Endothelial cell (in vitro differentiated cells): ENCODE results near the gene ARID3A. TPM values are rescaled to one million over a fixed set of nuclear protein-coding genes. Genes with fewer than 3 reads are reported as not detected.

Experiments used
- DNase-seq: peaks from one replicate; pipeline ENCODE4 v3.0.0; 2021; ENCODE audit warnings: low spot score
- H3K27ac Mint-ChIP-seq: one replicate; pipeline ENCODE4 v1.8.0; 2021; ENCODE audit warnings: mixed read lengths, inconsistent platforms; ENCODE audit not compliant: unreplicated experiment
- H3K27me3 Mint-ChIP-seq: one replicate; pipeline ENCODE4 v1.8.0; 2021; ENCODE audit warnings: mild to moderate bottlenecking, moderate library complexity, mixed read lengths, inconsistent platforms; ENCODE audit not compliant: unreplicated experiment
- H3K36me3 Mint-ChIP-seq: one replicate; pipeline ENCODE4 v1.8.0; 2021; ENCODE audit warnings: mild to moderate bottlenecking, low read depth, mixed read lengths, inconsistent platforms; ENCODE audit not compliant: unreplicated experiment
- H3K4me1 Mint-ChIP-seq: one replicate; pipeline ENCODE4 v1.8.0; 2021; ENCODE audit warnings: mild to moderate bottlenecking, mixed read lengths, inconsistent platforms; ENCODE audit not compliant: unreplicated experiment
- H3K4me3 Mint-ChIP-seq: one replicate; pipeline ENCODE4 v1.8.0; 2021; ENCODE audit warnings: mild to moderate bottlenecking, mixed read lengths, inconsistent platforms; ENCODE audit not compliant: unreplicated experiment
- H3K9me3 Mint-ChIP-seq: one replicate; pipeline ENCODE4 v1.8.0; 2021; ENCODE audit warnings: mixed read lengths, inconsistent platforms; ENCODE audit not compliant: unreplicated experiment
- total RNA-seq: library from RNA; stranded (reverse); fragmentation: NEBNext Ultra II Directional; extraction: Animal tissue kit (Norgen Biotek cat#: 25700); gene quantifications from one replicate; pipeline ENCODE4 v1.2.1, GENCODE V29; 2021; ENCODE audit not compliant: unreplicated experiment
- TF ChIP-seq, protein P1 (sequence below): fragments of 200-600 bp; sonication (generic); IDR thresholded peaks from one replicate; pipeline ENCODE4 v1.5.0; 2021; ENCODE audit warnings: antibody characterized with exemption; ENCODE audit not compliant: unreplicated experiment

ARID3A gene
- total RNA-seq, 1 donor from 2014 or later: 108 TPM

GRCh38 chr19:899336-900042, 26.3 kb upstream of the ARID3A start:
- Mint-ChIP-seq H3K27ac (no peak overlapping the region), H3K4me3 (no peak overlapping the region), H3K9me3 (no peaks in the 10 kb centered on the region), H3K4me1 (no peaks in the 10 kb centered on the region), H3K27me3 (peaks cover 4% of the 10 kb centered on the region), H3K36me3 (peaks cover 3% of the 10 kb centered on the region)
- TF ChIP-seq, protein P1, sequence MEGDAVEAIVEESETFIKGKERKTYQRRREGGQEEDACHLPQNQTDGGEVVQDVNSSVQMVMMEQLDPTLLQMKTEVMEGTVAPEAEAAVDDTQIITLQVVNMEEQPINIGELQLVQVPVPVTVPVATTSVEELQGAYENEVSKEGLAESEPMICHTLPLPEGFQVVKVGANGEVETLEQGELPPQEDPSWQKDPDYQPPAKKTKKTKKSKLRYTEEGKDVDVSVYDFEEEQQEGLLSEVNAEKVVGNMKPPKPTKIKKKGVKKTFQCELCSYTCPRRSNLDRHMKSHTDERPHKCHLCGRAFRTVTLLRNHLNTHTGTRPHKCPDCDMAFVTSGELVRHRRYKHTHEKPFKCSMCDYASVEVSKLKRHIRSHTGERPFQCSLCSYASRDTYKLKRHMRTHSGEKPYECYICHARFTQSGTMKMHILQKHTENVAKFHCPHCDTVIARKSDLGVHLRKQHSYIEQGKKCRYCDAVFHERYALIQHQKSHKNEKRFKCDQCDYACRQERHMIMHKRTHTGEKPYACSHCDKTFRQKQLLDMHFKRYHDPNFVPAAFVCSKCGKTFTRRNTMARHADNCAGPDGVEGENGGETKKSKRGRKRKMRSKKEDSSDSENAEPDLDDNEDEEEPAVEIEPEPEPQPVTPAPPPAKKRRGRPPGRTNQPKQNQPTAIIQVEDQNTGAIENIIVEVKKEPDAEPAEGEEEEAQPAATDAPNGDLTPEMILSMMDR: no peak
- DNase-seq: no peak

DNA sequence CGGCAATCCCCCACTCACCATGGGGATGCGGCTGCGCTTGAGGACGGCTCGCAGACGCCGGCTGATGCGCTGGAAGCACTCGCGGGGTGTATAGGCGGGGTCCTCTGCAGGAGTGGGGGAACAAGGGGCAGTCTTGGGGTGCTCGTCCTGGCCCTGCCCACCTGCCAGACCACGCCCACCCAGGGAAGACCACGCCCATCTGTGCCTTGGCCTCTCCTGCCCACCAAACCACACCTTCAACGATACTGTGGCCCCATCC, 25.9 kb upstream of the ARID3A start:
- Mint-ChIP-seq H3K4me3 (no peak overlapping the region), H3K9me3 (no peaks in the 10 kb centered on the region), H3K27me3 (peaks cover 4% of the 10 kb centered on the region), H3K27ac (no peak overlapping the region), H3K36me3 (peaks cover 3% of the 10 kb centered on the region), H3K4me1 (no peaks in the 10 kb centered on the region)
- DNase-seq: no peak
- TF ChIP-seq, protein P1: no peak

DNA sequence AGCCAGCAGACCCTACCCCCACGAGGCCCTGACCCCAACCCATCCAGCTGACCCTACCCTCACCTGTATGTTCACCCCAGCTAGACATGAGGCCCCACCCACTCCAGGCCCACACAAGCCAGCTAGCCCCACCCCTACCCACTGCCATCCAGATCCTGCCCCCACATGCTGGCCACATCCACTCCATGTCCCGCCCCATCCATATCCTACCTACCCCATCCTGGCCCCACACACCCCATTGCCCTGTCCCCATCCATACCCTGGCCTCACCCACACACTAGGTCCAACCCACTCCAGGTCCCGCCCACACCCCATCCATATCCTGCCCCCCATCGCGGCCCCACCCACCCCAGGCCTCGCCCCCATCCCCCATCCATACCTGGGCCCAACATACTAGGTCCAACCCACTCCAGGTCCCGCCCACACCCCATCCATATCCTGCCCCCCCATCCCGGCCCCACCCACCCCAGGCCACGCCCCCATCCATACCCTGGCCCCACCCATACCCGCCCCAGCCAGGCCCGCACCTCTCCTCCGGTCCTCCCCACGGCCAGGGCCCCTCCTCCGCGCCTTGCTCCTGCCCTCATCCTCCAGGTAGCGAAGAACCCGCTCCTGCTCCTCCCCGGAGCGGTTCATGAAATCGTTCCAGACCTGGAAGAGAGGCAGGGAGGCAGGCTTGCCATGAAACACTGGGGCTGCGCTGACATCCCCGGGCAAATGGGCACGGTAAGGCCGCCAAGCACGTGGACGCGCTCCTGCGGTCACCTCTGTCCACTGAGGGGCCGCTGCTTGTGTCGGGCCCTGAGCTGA, 25.3 kb upstream of the ARID3A start:
- H3K36me3 Mint-ChIP-seq: peaks cover 3% of the 10 kb centered on the region
- peaks cover 4% of the 10 kb centered on the region for H3K27me3 Mint-ChIP-seq
- H3K27ac Mint-ChIP-seq: no peak overlapping the region
- TF ChIP-seq, protein P1: no peak
- no peaks in the 10 kb centered on the region for H3K9me3 Mint-ChIP-seq
- no peaks in the 10 kb centered on the region for H3K4me1 Mint-ChIP-seq
- H3K4me3 Mint-ChIP-seq: no peak overlapping the region
- no peak for DNase-seq

- peaks cover 3% of the 10 kb centered on the region for H3K36me3 Mint-ChIP-seq
- TF ChIP-seq, protein P1: no peak
- H3K4me1 Mint-ChIP-seq: no peaks in the 10 kb centered on the region
- H3K27ac Mint-ChIP-seq: no peak overlapping the region
- H3K9me3 Mint-ChIP-seq: no peaks in the 10 kb centered on the region
- peaks cover 4% of the 10 kb centered on the region for H3K27me3 Mint-ChIP-seq
- H3K4me3 Mint-ChIP-seq: no peak overlapping the region
- no peak for DNase-seq
These were observed 24.4 kb upstream of the ARID3A start for GRCh38 chr19:901216-902092.
